ENCODE results near the gene PDIA6.
"Not testable (repeated sequence)": the region's sequence is repeated elsewhere in the genome, so short reads cannot be mapped to it uniquely, and the experiment has no call there.

Gene PDIA6

GRCh38 chr2:10814571-10815331 is 2.2 kb upstream of the PDIA6 start:
- H2AFZ ChIP-seq (ENCODE audit: low read depth, low read length, severe bottlenecking) = no peak overlapping the region
- no peak for TF ChIP-seq CTCF (IDR thresholded peaks at IDR 0.05; ENCODE audit: insufficient read depth, low read length, poor library complexity, severe bottlenecking)
- TF ChIP-seq EZH2phosphoT487 (conservative IDR thresholded peaks at IDR 0.05; ENCODE audit: low read length) = no peak

GRCh38 chr2:10814142-10814541 is 1.6 kb upstream of the PDIA6 start:
- Histone ChIP-seq H3K4me2 (ENCODE audit: low read depth, low read length, poor library complexity, severe bottlenecking) (no peak overlapping the region), H3K79me2 (ENCODE audit: insufficient read depth, low read length) (peaks cover 33% of the 10 kb centered on the region), H3K27me3 (ENCODE audit: low read length) (no peaks in the 10 kb centered on the region), H3K9me2 (replicated peaks; ENCODE audit: insufficient read depth, low read length) (no peaks in the 10 kb centered on the region), H3K36me3 (ENCODE audit: low read length) (peaks cover 4% of the 10 kb centered on the region; the same call in 1 of the 2 replicates), H2AFZ (ENCODE audit: low read depth, low read length, severe bottlenecking) (no peak overlapping the region), H3F3A (ENCODE audit: insufficient read depth) (peaks cover 16% of the 10 kb centered on the region), H3K4me3 (ENCODE audit: insufficient read depth, low read length, poor library complexity, severe bottlenecking) (no peak overlapping the region), H3K9me3 (ENCODE audit: insufficient read depth, low read length) (no peaks in the 10 kb centered on the region), H4K20me1 (ENCODE audit: low read depth, low read length) (peaks cover 9% of the 10 kb centered on the region), H3K9ac (ENCODE audit: low read length) (no peak overlapping the region), H3K27ac (ENCODE audit: low read depth, low read length) (no peak overlapping the region)
- no peak for TF ChIP-seq EZH2phosphoT487 (conservative IDR thresholded peaks at IDR 0.05; ENCODE audit: low read length)
- no peak for TF ChIP-seq CTCF (IDR thresholded peaks at IDR 0.05; ENCODE audit: insufficient read depth, low read length, poor library complexity, severe bottlenecking)

More at GRCh38 chr2:10814571-10815331, 2.2 kb upstream of the PDIA6 start:
- Histone ChIP-seq H3K27ac (ENCODE audit: low read depth, low read length) (no peak overlapping the region), H3K9ac (ENCODE audit: low read length) (no peak overlapping the region), H3K9me2 (replicated peaks; ENCODE audit: insufficient read depth, low read length) (no peaks in the 10 kb centered on the region), H3K36me3 (ENCODE audit: low read length) (no peaks in the 10 kb centered on the region), H4K20me1 (ENCODE audit: low read depth, low read length) (peaks cover 3% of the 10 kb centered on the region), H3K4me2 (ENCODE audit: low read depth, low read length, poor library complexity, severe bottlenecking) (no peak overlapping the region), H3F3A (ENCODE audit: insufficient read depth) (peaks cover 16% of the 10 kb centered on the region), H3K9me3 (ENCODE audit: insufficient read depth, low read length) (no peaks in the 10 kb centered on the region), H3K79me2 (ENCODE audit: insufficient read depth, low read length) (peaks cover 27% of the 10 kb centered on the region), H3K27me3 (ENCODE audit: low read length) (no peaks in the 10 kb centered on the region), H3K4me3 (ENCODE audit: insufficient read depth, low read length, poor library complexity, severe bottlenecking) (no peak overlapping the region)

- Histone ChIP-seq H3K4me3 (ENCODE audit: insufficient read depth, low read length, poor library complexity, severe bottlenecking) (peak overlapping the region; percentile 65), H3K4me2 (ENCODE audit: low read depth, low read length, poor library complexity, severe bottlenecking) (peak overlapping the region; percentile 85), H2AFZ (ENCODE audit: low read depth, low read length, severe bottlenecking) (peak overlapping the region; percentile 94), H3K9ac (ENCODE audit: low read length) (peak overlapping the region; percentile 97), H3K79me2 (ENCODE audit: insufficient read depth, low read length) (peaks cover 40% of the 10 kb centered on the region), H4K20me1 (ENCODE audit: low read depth, low read length) (peaks cover 15% of the 10 kb centered on the region), H3F3A (ENCODE audit: insufficient read depth) (peaks cover 16% of the 10 kb centered on the region)
- not testable (repeated sequence) for H3K9me2 ChIP-seq (replicated peaks; ENCODE audit: insufficient read depth, low read length); H3K36me3 ChIP-seq (ENCODE audit: low read length); H3K27me3 ChIP-seq (ENCODE audit: low read length); H3K27ac ChIP-seq (ENCODE audit: low read depth, low read length); H3K9me3 ChIP-seq (ENCODE audit: insufficient read depth, low read length)
These were observed 866 bp upstream of the PDIA6 start for GRCh38 chr2:10813163-10814138.
